Panc1 (cell line): ENCODE results near the gene FOXP2.

Experiments
- CTCF ChIP-seq: fragments of 450-650 bp; IDR thresholded peaks from 2 replicates; pipeline ENCODE4 v1.5.1; 2017; ENCODE audit warnings: mild to moderate bottlenecking
- REST ChIP-seq, 2 experiments: IDR thresholded peaks; 2 replicates each; pipeline ENCODE4 v1.6.1; 2011 to 2012; ENCODE audit warnings: low read depth in 2 of 2, control low read depth in 1 of 2, low read length in 1 of 2, mild to moderate bottlenecking in 1 of 2, moderate library complexity in 1 of 2; ENCODE audit not compliant: insufficient read depth in 1 of 2

GRCh38 chr7:114412548-114412947, 2.1 kb upstream of the FOXP2 start:
- no peak for TF ChIP-seq REST (IDR thresholded peaks at IDR 0.05; ENCODE audit: insufficient read depth in 1 of 2, low read depth in 2 of 2, low read length in 1 of 2)
- no peak for TF ChIP-seq CTCF
